Medulla oblongata (tissue), 1 donor: ENCODE results near the gene DOHH.

Experiments used
- DNase-seq: peaks from one replicate; pipeline ENCODE4 v3.0.0-alpha.2; 2015; ENCODE audit errors: extremely low spot score

The DOHH gene

GRCh38 chr19:3478409-3479176 lies 21.9 kb downstream of the DOHH start:
- DNase-seq, result no peak

DNA sequence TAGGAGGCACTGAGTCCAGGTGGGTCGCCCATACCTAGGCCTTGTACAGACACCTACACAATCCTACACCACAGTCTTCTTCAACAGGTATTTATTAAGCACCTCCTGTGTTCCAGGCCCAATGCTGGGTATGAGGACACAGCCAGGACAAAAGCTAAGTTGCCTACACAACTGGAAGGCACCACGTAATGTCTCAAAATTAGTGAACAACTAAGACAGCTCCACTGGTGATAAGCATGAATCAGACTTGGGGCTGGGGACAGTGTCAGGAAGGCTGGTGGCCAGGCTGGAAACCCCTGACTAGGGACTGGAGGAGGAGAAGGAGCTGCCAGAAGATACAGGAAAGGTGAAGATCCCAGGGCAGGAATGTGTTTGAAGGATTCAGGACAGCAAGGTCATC lies 22.5 kb downstream of the DOHH start:
- no peak for DNase-seq

- DNase-seq, result no peak
Observed at GRCh38 chr19:3477506-3477905, 23.0 kb downstream of the DOHH start.

DNA sequence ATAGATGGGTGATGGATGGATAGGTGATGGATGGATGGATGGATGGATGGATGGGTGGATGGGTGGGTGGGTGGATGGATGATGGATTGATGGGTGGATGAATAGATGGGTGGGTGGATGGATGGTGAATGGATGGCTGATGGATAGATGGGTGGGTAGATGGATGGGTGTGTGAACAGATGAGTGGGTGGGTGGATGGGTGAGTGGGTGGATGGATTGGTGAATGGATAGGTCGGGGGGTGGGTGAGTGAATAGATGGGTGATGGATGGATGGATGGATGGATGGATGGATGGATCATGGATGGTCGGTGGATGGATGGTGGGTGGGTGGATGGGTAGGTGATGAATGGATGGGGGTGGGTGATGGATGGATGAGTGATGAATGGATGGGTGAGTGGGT lies 23.6 kb downstream of the DOHH start:
- no peak for DNase-seq

GRCh38 chr19:3475449-3475848 lies 25.0 kb downstream of the DOHH start:
- DNase-seq, result no peak

DNA sequence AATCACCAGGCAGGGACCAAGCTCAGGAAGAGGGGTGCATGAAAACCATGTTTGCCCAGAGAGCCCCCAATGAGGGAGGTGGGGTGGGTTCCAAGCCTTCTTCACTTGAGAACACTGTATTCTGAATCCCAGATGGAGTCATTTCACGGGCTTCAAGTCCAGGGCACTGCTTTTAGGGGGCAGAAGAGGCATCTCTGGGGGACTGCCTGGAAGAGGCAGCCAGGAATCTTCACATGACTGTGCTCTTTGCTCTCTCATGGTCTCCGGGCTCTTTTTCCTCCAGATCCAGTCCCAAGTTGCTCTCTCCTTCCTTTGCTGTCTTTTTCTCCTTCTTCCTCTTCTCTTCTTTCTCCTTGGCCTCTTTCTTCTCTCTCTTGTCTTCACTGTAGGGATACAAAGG lies 25.9 kb downstream of the DOHH start:
- no peak for DNase-seq

- no peak for DNase-seq
Observed at GRCh38 chr19:3474010-3474409, 26.5 kb downstream of the DOHH start.

GRCh38 chr19:3471954-3472655 lies 28.4 kb downstream of the DOHH start:
- DNase-seq, result no peak

GRCh38 chr19:3470500-3471128 lies 29.9 kb downstream of the DOHH start:
- no peak for DNase-seq

- no peak for DNase-seq
Observed at GRCh38 chr19:3469638-3470499, 30.6 kb downstream of the DOHH start.

DNA sequence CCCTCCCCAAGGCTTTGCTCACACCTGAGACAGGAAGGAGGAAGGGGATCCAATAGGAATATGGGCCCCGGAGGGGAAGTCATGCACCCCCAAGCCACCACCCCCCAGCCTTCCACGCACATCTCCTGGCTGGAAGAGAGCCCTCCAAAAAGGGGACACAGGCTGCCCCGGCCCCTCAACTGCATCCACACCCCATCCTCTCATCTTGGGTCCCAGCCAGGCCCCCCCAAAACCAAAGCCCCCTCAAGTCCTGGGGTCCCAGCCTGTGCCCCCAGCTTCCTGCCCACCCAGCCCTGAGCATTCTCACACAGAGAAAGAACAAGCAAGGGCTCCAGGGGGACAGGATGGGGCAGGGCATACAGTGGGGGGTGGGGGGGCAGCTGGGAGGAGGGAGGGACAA lies 32.3 kb downstream of the DOHH start:
- DNase-seq, result no peak

- DNase-seq, result no peak
Observed at GRCh38 chr19:3467437-3468198, 32.9 kb downstream of the DOHH start.

GRCh38 chr19:3466635-3467034 lies 33.8 kb downstream of the DOHH start:
- peak; percentile 69 for DNase-seq

DNA sequence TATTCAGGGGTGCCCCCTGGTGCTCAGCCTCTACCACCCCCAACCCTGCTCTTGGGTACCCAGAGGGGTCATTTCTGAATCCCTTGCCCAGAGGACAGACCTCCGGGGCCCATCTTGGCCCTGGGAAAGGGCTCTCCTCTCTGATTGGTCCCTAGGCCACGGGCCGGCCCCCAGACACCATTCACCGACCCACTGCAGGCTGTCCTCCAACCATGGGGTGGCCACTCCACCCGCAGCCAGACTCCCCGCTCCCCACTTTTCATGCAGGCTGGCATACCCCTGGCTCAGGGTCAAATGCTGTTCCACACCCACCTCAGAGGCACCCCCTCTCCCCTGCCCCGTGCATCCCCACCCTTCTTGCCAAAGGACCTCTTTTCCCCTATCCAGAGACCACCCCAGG lies 34.9 kb downstream of the DOHH start:
- no peak for DNase-seq

- DNase-seq, result no peak
Observed at GRCh38 chr19:3464587-3465235, 35.8 kb downstream of the DOHH start.

- no peak for DNase-seq
Observed at GRCh38 chr19:3463714-3464586, 36.5 kb downstream of the DOHH start.

GRCh38 chr19:3462991-3463713 lies 37.3 kb downstream of the DOHH start:
- no peak for DNase-seq

- no peak for DNase-seq
Observed at GRCh38 chr19:3459965-3460582, 40.4 kb downstream of the DOHH start.
